Endothelial cell (in vitro differentiated cells): Measurements from ENCODE around the gene CXCL6. TPM values are rescaled to one million over a fixed set of nuclear protein-coding genes. Genes with fewer than 3 reads are reported as not detected.

Source experiments
- DNase-seq: peaks from one replicate; pipeline ENCODE4 v3.0.0; 2021; ENCODE audit warnings: low spot score
- H3K27ac Mint-ChIP-seq: one replicate; pipeline ENCODE4 v1.8.0; 2021; ENCODE audit warnings: mixed read lengths, inconsistent platforms; ENCODE audit not compliant: unreplicated experiment
- H3K27me3 Mint-ChIP-seq: one replicate; pipeline ENCODE4 v1.8.0; 2021; ENCODE audit warnings: mild to moderate bottlenecking, moderate library complexity, mixed read lengths, inconsistent platforms; ENCODE audit not compliant: unreplicated experiment
- H3K36me3 Mint-ChIP-seq: one replicate; pipeline ENCODE4 v1.8.0; 2021; ENCODE audit warnings: mild to moderate bottlenecking, low read depth, mixed read lengths, inconsistent platforms; ENCODE audit not compliant: unreplicated experiment
- H3K4me1 Mint-ChIP-seq: one replicate; pipeline ENCODE4 v1.8.0; 2021; ENCODE audit warnings: mild to moderate bottlenecking, mixed read lengths, inconsistent platforms; ENCODE audit not compliant: unreplicated experiment
- H3K4me3 Mint-ChIP-seq: one replicate; pipeline ENCODE4 v1.8.0; 2021; ENCODE audit warnings: mild to moderate bottlenecking, mixed read lengths, inconsistent platforms; ENCODE audit not compliant: unreplicated experiment
- H3K9me3 Mint-ChIP-seq: one replicate; pipeline ENCODE4 v1.8.0; 2021; ENCODE audit warnings: mixed read lengths, inconsistent platforms; ENCODE audit not compliant: unreplicated experiment
- CTCF ChIP-seq: fragments of 200-600 bp; sonication (generic); IDR thresholded peaks from one replicate; pipeline ENCODE4 v1.5.0; 2021; ENCODE audit warnings: antibody characterized with exemption; ENCODE audit not compliant: unreplicated experiment
- total RNA-seq: library from RNA; stranded (reverse); fragmentation: NEBNext Ultra II Directional; extraction: Animal tissue kit (Norgen Biotek cat#: 25700); gene quantifications from one replicate; pipeline ENCODE4 v1.2.1, GENCODE V29; 2021; ENCODE audit not compliant: unreplicated experiment

The CXCL6 gene
- total RNA-seq, 1 donor from 2014 or later, result 0.15 TPM

DNA sequence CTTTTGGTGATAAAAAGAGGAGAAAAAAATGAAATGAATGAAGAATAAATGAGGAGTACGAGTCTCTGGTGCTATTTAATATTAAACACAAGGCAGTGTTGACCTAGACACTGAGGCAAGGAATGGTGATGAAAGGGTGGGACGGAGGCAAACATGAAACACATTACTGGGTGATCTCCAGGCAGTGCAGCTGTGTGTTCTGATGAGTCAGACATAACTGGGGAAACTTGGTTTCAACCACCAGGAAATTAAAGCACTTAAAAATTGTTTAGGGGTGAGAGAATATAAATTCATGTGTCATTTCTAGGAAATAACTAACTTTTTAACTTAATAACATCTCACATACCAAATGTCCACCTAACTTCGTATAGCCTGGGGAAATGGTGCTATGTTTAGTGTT, 19.7 kb upstream of the CXCL6 start:
- Mint-ChIP-seq H3K27ac (no peak overlapping the region), H3K9me3 (no peaks in the 10 kb centered on the region)
- DNase-seq, result no peak

GRCh38 chr4:73817341-73817740, 19.1 kb upstream of the CXCL6 start:
- no peaks in the 10 kb centered on the region for H3K4me1 Mint-ChIP-seq
- H3K27me3 Mint-ChIP-seq, result peaks cover 2% of the 10 kb centered on the region
- no peaks in the 10 kb centered on the region for H3K9me3 Mint-ChIP-seq
- no peak overlapping the region for H3K4me3 Mint-ChIP-seq
- no peak for DNase-seq
- H3K36me3 Mint-ChIP-seq, result no peaks in the 10 kb centered on the region
- H3K27ac Mint-ChIP-seq, result no peak overlapping the region
- no peak for TF ChIP-seq CTCF

More for the DNA sequence above, 19.7 kb upstream of the CXCL6 start:
- Mint-ChIP-seq H3K4me3 (no peak overlapping the region), H3K4me1 (no peaks in the 10 kb centered on the region), H3K27me3 (peaks cover 2% of the 10 kb centered on the region), H3K36me3 (no peaks in the 10 kb centered on the region)
- no peak for TF ChIP-seq CTCF

GRCh38 chr4:73821325-73821724, 15.2 kb upstream of the CXCL6 start:
- DNase-seq, result no peak
- H3K36me3 Mint-ChIP-seq, result no peaks in the 10 kb centered on the region
- H3K9me3 Mint-ChIP-seq, result no peaks in the 10 kb centered on the region
- peaks cover 2% of the 10 kb centered on the region for H3K27me3 Mint-ChIP-seq
- no peak overlapping the region for H3K27ac Mint-ChIP-seq
- H3K4me1 Mint-ChIP-seq, result no peaks in the 10 kb centered on the region
- no peak for TF ChIP-seq CTCF
- H3K4me3 Mint-ChIP-seq, result no peak overlapping the region

DNA sequence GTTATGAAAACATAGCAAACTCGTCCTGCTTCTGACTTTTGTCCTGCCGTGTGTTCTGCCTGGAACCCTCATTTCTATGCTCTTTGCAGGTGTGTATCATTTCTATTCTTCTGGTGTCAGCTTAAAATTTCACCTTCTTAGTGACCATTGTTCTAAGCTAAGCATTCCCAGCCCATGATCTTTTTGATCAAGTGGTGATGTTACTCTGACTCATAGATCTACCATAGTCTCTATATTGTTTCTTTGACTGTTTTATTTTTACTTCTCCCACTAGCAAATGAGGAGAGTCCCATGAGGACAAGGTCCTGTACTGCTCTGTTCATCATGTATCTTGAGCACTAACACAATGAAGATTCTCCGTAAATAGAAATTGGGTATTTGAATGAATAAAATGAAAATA, 14.1 kb upstream of the CXCL6 start:
- no peaks in the 10 kb centered on the region for H3K4me1 Mint-ChIP-seq
- DNase-seq, result no peak
- peaks cover 2% of the 10 kb centered on the region for H3K27me3 Mint-ChIP-seq
- no peaks in the 10 kb centered on the region for H3K9me3 Mint-ChIP-seq
- H3K36me3 Mint-ChIP-seq, result no peaks in the 10 kb centered on the region
- no peak for TF ChIP-seq CTCF
- no peak overlapping the region for H3K4me3 Mint-ChIP-seq
- H3K27ac Mint-ChIP-seq, result no peak overlapping the region

DNA sequence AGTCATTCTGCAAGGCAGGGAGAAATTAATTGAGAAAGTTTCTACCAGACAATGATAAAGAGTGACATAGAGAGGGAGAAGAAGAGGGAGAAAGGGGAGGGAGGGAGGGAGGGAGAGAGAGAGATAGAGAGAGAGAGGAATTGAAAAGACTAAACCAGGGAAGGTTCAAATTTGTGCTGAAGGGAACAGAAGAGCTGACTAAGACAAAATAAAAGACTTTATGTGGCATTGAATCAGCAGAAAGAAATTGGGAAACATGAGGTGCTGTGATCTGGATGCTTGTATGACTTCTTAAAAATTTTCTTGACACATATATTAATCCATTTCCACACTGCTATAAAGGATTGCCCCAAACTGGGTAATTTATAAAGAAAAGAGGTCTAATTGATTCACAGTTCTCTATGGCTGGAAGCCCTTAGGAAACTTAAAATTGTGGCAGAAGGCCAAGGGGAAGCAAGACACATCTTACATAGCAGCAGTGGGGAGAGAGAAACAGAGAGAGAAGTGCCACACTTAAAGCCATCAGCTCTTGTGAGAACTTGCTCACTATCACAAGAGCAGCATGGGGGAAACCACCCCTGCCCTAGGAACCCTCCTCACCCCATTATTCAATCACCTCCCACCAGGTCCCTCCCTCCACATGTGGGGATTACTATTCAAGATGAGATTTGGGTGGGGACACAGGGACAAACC, 13.5 kb upstream of the CXCL6 start:
- TF ChIP-seq CTCF, result no peak
- Mint-ChIP-seq H3K4me1 (no peaks in the 10 kb centered on the region), H3K36me3 (no peaks in the 10 kb centered on the region), H3K27me3 (no peaks in the 10 kb centered on the region), H3K27ac (no peak overlapping the region), H3K4me3 (no peak overlapping the region), H3K9me3 (no peaks in the 10 kb centered on the region)
- DNase-seq, result no peak
